Measurements from ENCODE around the gene ANKRD29.

Gene ANKRD29

GRCh38 chr18:23689031-23689615, 26.4 kb upstream of the ANKRD29 start, which contains the start of gene LAMA3 (continued):
- TF ChIP-seq, protein P1, sequence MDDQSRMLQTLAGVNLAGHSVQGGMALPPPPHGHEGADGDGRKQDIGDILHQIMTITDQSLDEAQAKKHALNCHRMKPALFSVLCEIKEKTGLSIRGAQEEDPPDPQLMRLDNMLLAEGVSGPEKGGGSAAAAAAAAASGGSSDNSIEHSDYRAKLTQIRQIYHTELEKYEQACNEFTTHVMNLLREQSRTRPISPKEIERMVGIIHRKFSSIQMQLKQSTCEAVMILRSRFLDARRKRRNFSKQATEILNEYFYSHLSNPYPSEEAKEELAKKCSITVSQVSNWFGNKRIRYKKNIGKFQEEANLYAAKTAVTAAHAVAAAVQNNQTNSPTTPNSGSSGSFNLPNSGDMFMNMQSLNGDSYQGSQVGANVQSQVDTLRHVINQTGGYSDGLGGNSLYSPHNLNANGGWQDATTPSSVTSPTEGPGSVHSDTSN (CRISPR knock-in tag; IDR thresholded peaks at IDR 0.05) = peak; percentile 86; the same call in 1 of the 2 replicates
- TF ChIP-seq SETDB1 (IDR thresholded peaks at IDR 0.05; ENCODE audit: insufficient read length, low read length) (no peak), ZBTB17 (tag by site-specific recombination; IDR thresholded peaks at IDR 0.05) (peak; percentile 86), ZNF354C (tag by site-specific recombination; IDR thresholded peaks at IDR 0.05; ENCODE audit: borderline replicate concordance, low read depth) (no peak), ZNF629 (tag by site-specific recombination; IDR thresholded peaks at IDR 0.05) (peak; percentile 47; the same call in 1 of the 2 replicates), BCL11B (tag by site-specific recombination; IDR thresholded peaks at IDR 0.05; ENCODE audit: low read depth) (no peak), ZNF398 (tag by site-specific recombination; IDR thresholded peaks at IDR 0.05) (peak; percentile 99), HIC1 (tag by site-specific recombination; IDR thresholded peaks at IDR 0.05) (no peak), IKZF3 (tag by site-specific recombination; IDR thresholded peaks at IDR 0.05) (peak; percentile 96), ZSCAN30 (tag by site-specific recombination; IDR thresholded peaks at IDR 0.05) (peak; percentile 76), PRDM1 (tag by site-specific recombination; IDR thresholded peaks at IDR 0.05) (0 out of 2 replicates have a peak, but pooled peaks have one; percentile 26), ZNF843 (tag by site-specific recombination; IDR thresholded peaks at IDR 0.05) (peak; percentile 65), TSHZ1 (tag by site-specific recombination; IDR thresholded peaks at IDR 0.05; ENCODE audit: borderline replicate concordance) (peak; percentile 49; the same call in 1 of the 2 replicates), GLIS1 (tag by site-specific recombination; IDR thresholded peaks at IDR 0.05) (peak; percentile 63), ZNF157 (tag by site-specific recombination; IDR thresholded peaks at IDR 0.05) (no peak), ZNF292 (tag by site-specific recombination; IDR thresholded peaks at IDR 0.05; ENCODE audit: borderline replicate concordance, low read depth) (no peak), ZNF658 (tag by site-specific recombination; IDR thresholded peaks at IDR 0.05) (no peak), REST (tag by site-specific recombination; IDR thresholded peaks at IDR 0.05) (0 out of 2 replicates have a peak, but pooled peaks have one; percentile 11), ZNF48 (tag by site-specific recombination; IDR thresholded peaks at IDR 0.05) (no peak), ZNF561 (tag by site-specific recombination; IDR thresholded peaks at IDR 0.05; ENCODE audit: borderline replicate concordance) (peak; percentile 89), KLF8 (tag by site-specific recombination; IDR thresholded peaks at IDR 0.05) (peak; percentile 76; the same call in 1 of the 2 replicates), HOXC10 (CRISPR knock-in tag; IDR thresholded peaks at IDR 0.05) (no peak), ZNF394 (tag by site-specific recombination; IDR thresholded peaks at IDR 0.05; ENCODE audit: borderline replicate concordance) (0 out of 2 replicates have a peak, but pooled peaks have one; percentile 24)
- TF ChIP-seq, protein P2, sequence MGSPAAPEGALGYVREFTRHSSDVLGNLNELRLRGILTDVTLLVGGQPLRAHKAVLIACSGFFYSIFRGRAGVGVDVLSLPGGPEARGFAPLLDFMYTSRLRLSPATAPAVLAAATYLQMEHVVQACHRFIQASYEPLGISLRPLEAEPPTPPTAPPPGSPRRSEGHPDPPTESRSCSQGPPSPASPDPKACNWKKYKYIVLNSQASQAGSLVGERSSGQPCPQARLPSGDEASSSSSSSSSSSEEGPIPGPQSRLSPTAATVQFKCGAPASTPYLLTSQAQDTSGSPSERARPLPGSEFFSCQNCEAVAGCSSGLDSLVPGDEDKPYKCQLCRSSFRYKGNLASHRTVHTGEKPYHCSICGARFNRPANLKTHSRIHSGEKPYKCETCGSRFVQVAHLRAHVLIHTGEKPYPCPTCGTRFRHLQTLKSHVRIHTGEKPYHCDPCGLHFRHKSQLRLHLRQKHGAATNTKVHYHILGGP (tag by site-specific recombination; IDR thresholded peaks at IDR 0.05) = no peak

Data from HEK293 (cell line).